Measurements from ENCODE around the gene SYT15.
"Not testable (repeated sequence)": the region's sequence is repeated elsewhere in the genome, so short reads cannot be mapped to it uniquely, and the experiment has no call there.

DNA sequence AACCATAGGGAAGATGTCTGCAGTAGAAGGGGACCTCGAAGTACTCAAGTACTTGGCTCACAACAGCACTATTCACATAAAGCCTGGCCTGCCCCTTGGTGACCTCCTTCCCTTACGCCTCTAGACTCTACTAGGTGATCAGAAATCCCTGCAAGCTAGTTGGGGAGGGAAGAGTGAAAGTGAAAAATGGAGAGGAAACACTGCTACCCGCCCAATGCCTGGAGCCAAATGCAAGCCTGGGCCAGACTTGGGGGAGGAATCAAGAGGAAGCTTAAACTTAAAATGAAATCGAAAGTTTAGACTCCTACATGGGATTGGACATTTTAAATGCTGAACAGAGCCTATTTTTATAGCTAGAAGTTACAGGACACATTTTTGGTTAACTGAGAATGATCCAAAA lies 17.6 kb downstream of the SYT15 start:
- TF ChIP-seq, protein P1, sequence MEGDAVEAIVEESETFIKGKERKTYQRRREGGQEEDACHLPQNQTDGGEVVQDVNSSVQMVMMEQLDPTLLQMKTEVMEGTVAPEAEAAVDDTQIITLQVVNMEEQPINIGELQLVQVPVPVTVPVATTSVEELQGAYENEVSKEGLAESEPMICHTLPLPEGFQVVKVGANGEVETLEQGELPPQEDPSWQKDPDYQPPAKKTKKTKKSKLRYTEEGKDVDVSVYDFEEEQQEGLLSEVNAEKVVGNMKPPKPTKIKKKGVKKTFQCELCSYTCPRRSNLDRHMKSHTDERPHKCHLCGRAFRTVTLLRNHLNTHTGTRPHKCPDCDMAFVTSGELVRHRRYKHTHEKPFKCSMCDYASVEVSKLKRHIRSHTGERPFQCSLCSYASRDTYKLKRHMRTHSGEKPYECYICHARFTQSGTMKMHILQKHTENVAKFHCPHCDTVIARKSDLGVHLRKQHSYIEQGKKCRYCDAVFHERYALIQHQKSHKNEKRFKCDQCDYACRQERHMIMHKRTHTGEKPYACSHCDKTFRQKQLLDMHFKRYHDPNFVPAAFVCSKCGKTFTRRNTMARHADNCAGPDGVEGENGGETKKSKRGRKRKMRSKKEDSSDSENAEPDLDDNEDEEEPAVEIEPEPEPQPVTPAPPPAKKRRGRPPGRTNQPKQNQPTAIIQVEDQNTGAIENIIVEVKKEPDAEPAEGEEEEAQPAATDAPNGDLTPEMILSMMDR (conservative IDR thresholded peaks at IDR 0.05; ENCODE audit: low read length), result not testable (repeated sequence)
- not testable (repeated sequence) for TF ChIP-seq EZH2phosphoT487 (IDR thresholded peaks at IDR 0.05; ENCODE audit: borderline replicate concordance)
